GM23248 (cell line): ENCODE data around the gene STRN4.

Experiments
- EZH2 ChIP-seq: fragments of 200-600 bp; sonication (generic); IDR thresholded peaks from 2 replicates; pipeline ENCODE4 v1.6.1; 2018; ENCODE audit warnings: antibody characterized with exemption, mild to moderate bottlenecking; ENCODE audit not compliant: insufficient read depth, poor library complexity, severe bottlenecking
- EZH2phosphoT487 ChIP-seq: fragments of 200-600 bp; sonication (generic); IDR thresholded peaks from 2 replicates; pipeline ENCODE4 v1.6.1; 2018; ENCODE audit warnings: antibody characterized with exemption, moderate library complexity, mild to moderate bottlenecking, low read depth; ENCODE audit not compliant: insufficient read depth

GRCh38 chr19:46737761-46738171 is 8.5 kb downstream of the STRN4 start:
- TF ChIP-seq EZH2 (no peak), EZH2phosphoT487 (no peak)
